Caco-2 (cell line): ENCODE data around the gene PUM1. TPM values are rescaled to one million over a fixed set of nuclear protein-coding genes. Genes with fewer than 3 reads are reported as not detected.
A peak's percentile ranks its signal among the peaks of the same experiment; 100 is the strongest.

Experiments used
- BruUV-seq: library from RNA; stranded (reverse); fragments of 400-500 nt; replicated peaks from 2 replicates; lab custom pipeline; 2021; lab: Mats Ljungman, UMichigan
- CTCF ChIA-PET: fragments of 300-600 bp; sonication (Branson Sonifier 250); formaldehyde crosslinking; loops from one replicate; lab custom pipeline; 2022; ENCODE audit warnings: antibody characterized with exemption; lab: Charles Lee
- POLR2A ChIA-PET: fragments of 300-600 bp; sonication (Branson Sonifier 250); formaldehyde crosslinking; loops from one replicate; lab custom pipeline; 2022; ENCODE audit warnings: antibody characterized with exemption; lab: Charles Lee
- DNase-seq, 2 experiments: peaks; one replicate each; pipeline versions ENCODE4 v3.0.0 to v3.0.0-alpha.2; 2020 to 2022
- H3K27me3 ChIP-seq: replicated peaks from 2 replicates; pipeline ENCODE4 v1.6.0; 2011; ENCODE audit warnings: low read length; ENCODE audit not compliant: control insufficient read depth, insufficient read depth
- H3K36me3 ChIP-seq: 2 replicates; pipeline ENCODE4 v1.5.1; 2011; ENCODE audit warnings: low read length; ENCODE audit not compliant: control insufficient read depth, insufficient read depth
- H3K4me1 ChIP-seq: fragments of 250-450 bp; sonication (Bioruptor Pico); 2 replicates; pipeline ENCODE4 v1.5.1; 2020; ENCODE audit warnings: mild to moderate bottlenecking
- H3K4me3 ChIP-seq: 2 replicates; pipeline ENCODE4 v1.5.1; 2011; ENCODE audit warnings: low read depth, mild to moderate bottlenecking, control low read depth, low read length
- H3K9me3 ChIP-seq: fragments of 250-450 bp; sonication (Bioruptor Pico); 2 replicates; pipeline ENCODE4 v1.5.1; 2020; ENCODE audit warnings: mild to moderate bottlenecking, moderate library complexity
- H3K27ac Mint-ChIP-seq: one replicate; pipeline ENCODE4 v1.8.0; 2022; ENCODE audit warnings: mixed read lengths; ENCODE audit not compliant: unreplicated experiment
- H3K27me3 Mint-ChIP-seq: one replicate; pipeline ENCODE4 v1.8.0; 2022; ENCODE audit warnings: mixed read lengths; ENCODE audit not compliant: insufficient read depth, unreplicated experiment
- H3K36me3 Mint-ChIP-seq: one replicate; pipeline ENCODE4 v1.8.0; 2022; ENCODE audit warnings: mild to moderate bottlenecking, mixed read lengths; ENCODE audit not compliant: insufficient read depth, unreplicated experiment
- H3K4me1 Mint-ChIP-seq: one replicate; pipeline ENCODE4 v1.8.0; 2022; ENCODE audit warnings: low read depth, mixed read lengths; ENCODE audit not compliant: unreplicated experiment
- H3K4me3 Mint-ChIP-seq: one replicate; pipeline ENCODE4 v1.8.0; 2022; ENCODE audit warnings: mild to moderate bottlenecking, moderate library complexity, mixed read lengths; ENCODE audit not compliant: unreplicated experiment
- H3K9me3 Mint-ChIP-seq: one replicate; pipeline ENCODE4 v1.8.0; 2022; ENCODE audit warnings: mixed read lengths; ENCODE audit not compliant: unreplicated experiment
- CTCF ChIP-seq, 2 experiments: fragments of 200-600 bp in 1 of 2; IDR thresholded peaks; 1 replicate in 1 of 2; 2 replicates in 1 of 2; pipeline versions ENCODE4 v1.5.1 to v1.8.0; 2011 to 2022; ENCODE audit warnings: antibody characterized with exemption in 1 of 2, control low read depth in 1 of 2, inconsistent platforms in 1 of 2, low read depth in 1 of 2, low read length in 1 of 2, mild to moderate bottlenecking in 1 of 2, moderate library complexity in 1 of 2; ENCODE audit not compliant: insufficient read depth in 1 of 2, severe bottlenecking in 1 of 2, unreplicated experiment in 1 of 2
- intact Hi-C: fragments of 100-400 bp; cut with micrococcal nuclease; formaldehyde crosslinking; loops from one replicate; pipeline ENCODE4 v1.10.0; 2022; ENCODE audit not compliant: unreplicated experiment
- total RNA-seq: library from RNA; stranded (reverse); gene quantifications from 2 replicates; pipeline ENCODE4 v1.2.3, GENCODE V29; 2022

The PUM1 gene
- total RNA-seq, 1 experiment from 2014 or later = 93.7 TPM

GRCh38 chr1:30889511-30889910 lies 176.0 kb downstream of the PUM1 start:
- H3K27me3 ChIP-seq = no peaks in the 10 kb centered on the region
- H3K27ac Mint-ChIP-seq = no peak overlapping the region
- no peaks in the 10 kb centered on the region for H3K9me3 ChIP-seq
- H3K36me3 Mint-ChIP-seq = no peaks in the 10 kb centered on the region
- no peak for TF ChIP-seq CTCF (IDR thresholded peaks at IDR 0.05; ENCODE audit: insufficient read depth in 1 of 2, low read depth in 1 of 2, low read length in 1 of 2, severe bottlenecking in 1 of 2, unreplicated experiment in 1 of 2)
- H3K4me1 Mint-ChIP-seq = no peaks in the 10 kb centered on the region
- no peak overlapping the region for H3K4me3 ChIP-seq
- no peaks in the 10 kb centered on the region for H3K9me3 Mint-ChIP-seq
- ChIA-PET CTCF (no interaction called here), POLR2A (no interaction called here)
- H3K27me3 Mint-ChIP-seq = no peaks in the 10 kb centered on the region
- DNase-seq = no peak
- H3K36me3 ChIP-seq = no peaks in the 10 kb centered on the region
- no peak overlapping the region for H3K4me3 Mint-ChIP-seq
- no TSS peak for BruUV-seq
- intact Hi-C loops = no loop called here
- no peaks in the 10 kb centered on the region for H3K4me1 ChIP-seq

GRCh38 chr1:30888975-30889374 lies 176.5 kb downstream of the PUM1 start:
- no peak overlapping the region for H3K4me3 Mint-ChIP-seq
- CTCF ChIA-PET = interaction anchor here (1.2 kb wide), 1 partner anchor 87 kb away, joined by 3 read pairs; no protein-coding TSS in a partner anchor

GRCh38 chr1:30888391-30888790 lies 177.1 kb downstream of the PUM1 start:
- no peaks in the 10 kb centered on the region for H3K36me3 ChIP-seq
- Mint-ChIP-seq H3K27me3 (no peaks in the 10 kb centered on the region), H3K4me3 (no peak overlapping the region), H3K27ac (peak overlapping the region; percentile 66), H3K9me3 (no peaks in the 10 kb centered on the region), H3K4me1 (no peaks in the 10 kb centered on the region), H3K36me3 (no peaks in the 10 kb centered on the region)
- intact Hi-C loops = no loop called here
- no peaks in the 10 kb centered on the region for H3K27me3 ChIP-seq
- TF ChIP-seq CTCF (IDR thresholded peaks at IDR 0.05; ENCODE audit: insufficient read depth in 1 of 2, low read depth in 1 of 2, low read length in 1 of 2, severe bottlenecking in 1 of 2, unreplicated experiment in 1 of 2) = no peak
- peak in 1 of 2 experiments; percentile 15 for DNase-seq
- BruUV-seq = no TSS peak
- H3K4me1 ChIP-seq = no peaks in the 10 kb centered on the region
- POLR2A ChIA-PET = no interaction called here
- H3K4me3 ChIP-seq = no peak overlapping the region
- CTCF ChIA-PET = interaction anchor here (1.2 kb wide), 1 partner anchor 87 kb away, joined by 3 read pairs; no protein-coding TSS in a partner anchor
- H3K9me3 ChIP-seq = no peaks in the 10 kb centered on the region

More at GRCh38 chr1:30888975-30889374, 176.5 kb downstream of the PUM1 start:
- Histone ChIP-seq H3K36me3 (no peaks in the 10 kb centered on the region), H3K4me3 (no peak overlapping the region), H3K27me3 (no peaks in the 10 kb centered on the region), H3K9me3 (no peaks in the 10 kb centered on the region), H3K4me1 (no peaks in the 10 kb centered on the region)
- Mint-ChIP-seq H3K4me1 (no peaks in the 10 kb centered on the region), H3K36me3 (no peaks in the 10 kb centered on the region), H3K9me3 (no peaks in the 10 kb centered on the region), H3K27me3 (no peaks in the 10 kb centered on the region), H3K27ac (no peak overlapping the region)
- POLR2A ChIA-PET = no interaction called here
- TF ChIP-seq CTCF (IDR thresholded peaks at IDR 0.05; ENCODE audit: insufficient read depth in 1 of 2, low read depth in 1 of 2, low read length in 1 of 2, severe bottlenecking in 1 of 2, unreplicated experiment in 1 of 2) = no peak
- no TSS peak for BruUV-seq
- intact Hi-C loops = no loop called here
- no peak for DNase-seq
